Putamen (tissue), 1 donor: ENCODE measurements around the gene ZBTB32.

Experiments used
- DNase-seq: peaks from one replicate; pipeline ENCODE4 v3.0.0-alpha.2; 2016; ENCODE audit warnings: low spot score

Gene ZBTB32

DNA sequence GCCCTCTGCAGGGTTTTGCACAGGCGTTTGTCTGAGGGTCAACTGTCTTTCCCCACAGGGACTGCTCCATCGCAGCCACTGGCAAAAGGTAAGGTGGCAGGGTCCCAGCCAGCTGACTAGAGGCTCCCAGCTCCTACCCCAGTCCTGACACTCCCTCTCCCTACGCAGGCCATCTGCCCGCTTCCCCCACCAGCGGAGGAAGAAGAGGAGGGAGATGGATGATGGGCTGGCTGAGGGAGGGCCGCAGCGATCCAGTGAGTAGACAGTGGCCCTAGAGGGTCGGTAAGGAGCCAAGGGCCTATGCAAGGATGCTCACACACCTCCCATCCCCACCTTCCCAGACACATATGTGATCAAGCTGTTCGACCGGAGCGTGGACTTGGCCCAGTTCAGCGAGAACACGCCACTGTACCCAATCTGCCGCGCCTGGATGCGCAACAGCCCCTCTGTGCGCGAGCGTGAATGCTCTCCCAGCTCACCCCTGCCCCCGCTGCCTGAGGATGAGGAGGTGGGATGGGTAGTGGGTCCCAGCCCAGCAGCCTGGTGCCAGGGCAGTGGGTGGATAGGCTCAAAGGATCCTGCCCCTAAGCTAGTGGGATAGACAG is 48.5 kb downstream of the ZBTB32 start:
- no peak for DNase-seq

GRCh38 chr19:35753634-35754369 is 49.4 kb downstream of the ZBTB32 start:
- DNase-seq, result no peak

- DNase-seq, result no peak
Observed at GRCh38 chr19:35754370-35755130, 50.2 kb downstream of the ZBTB32 start.

- DNase-seq, result no peak
Observed at GRCh38 chr19:35755131-35755549, 50.8 kb downstream of the ZBTB32 start.

DNA sequence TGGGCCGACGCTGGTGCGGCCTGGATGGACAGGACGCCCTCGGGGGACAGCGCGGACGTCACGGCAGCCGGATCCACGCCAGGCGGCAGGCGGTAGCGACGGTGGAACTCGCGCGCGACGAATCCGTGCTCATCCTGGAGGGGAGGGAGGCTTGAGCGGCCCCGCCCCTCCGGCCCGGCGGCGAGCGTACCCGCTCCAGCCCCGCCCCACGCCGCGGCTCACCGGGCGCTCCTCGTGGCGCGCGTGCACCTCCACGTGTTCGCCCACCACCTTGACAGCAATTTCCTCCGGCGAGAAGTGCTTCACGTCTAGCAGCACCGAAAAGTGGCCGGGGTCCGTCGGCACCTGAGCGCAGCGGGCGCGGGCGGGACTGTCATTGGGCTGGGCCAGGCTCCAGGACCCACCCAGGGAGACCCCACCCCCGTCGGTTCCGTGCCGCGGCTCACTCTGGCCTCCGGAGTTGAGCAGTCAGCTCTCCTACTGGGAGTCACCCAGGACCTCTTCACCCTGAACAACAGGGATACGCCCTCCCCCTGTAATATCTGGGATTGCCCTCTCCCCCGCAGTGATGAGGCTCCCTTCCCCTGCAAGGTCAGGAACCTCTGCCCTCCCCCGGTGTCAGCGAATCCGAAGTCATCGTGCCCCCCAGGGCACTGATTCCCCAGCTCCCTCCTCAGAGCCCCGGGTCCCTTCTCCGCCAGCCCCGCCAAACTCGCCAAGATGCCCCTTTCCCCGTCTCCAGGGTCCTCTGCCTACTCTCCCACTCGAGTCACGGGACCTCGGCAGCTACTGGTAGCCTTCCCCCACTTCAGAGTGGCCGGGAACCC is 51.4 kb downstream of the ZBTB32 start:
- DNase-seq, result no peak

GRCh38 chr19:35756377-35757230 is 52.2 kb downstream of the ZBTB32 start, which contains the start of gene HSPB6:
TSS of gene HSPB6 (minus strand) at chr19:35757029. CDS start at chr19:35757008, 21 bp downstream.
- no peak for DNase-seq

GRCh38 chr19:35757231-35757748 is 52.9 kb downstream of the ZBTB32 start:
- no peak for DNase-seq

- peak; percentile 99 for DNase-seq
Observed at GRCh38 chr19:35757749-35758608, 53.6 kb downstream of the ZBTB32 start, which contains the start of gene PROSER3. TSS of gene PROSER3 (plus strand) at chr19:35758176. CDS start at chr19:35758216, 40 bp downstream.

DNA sequence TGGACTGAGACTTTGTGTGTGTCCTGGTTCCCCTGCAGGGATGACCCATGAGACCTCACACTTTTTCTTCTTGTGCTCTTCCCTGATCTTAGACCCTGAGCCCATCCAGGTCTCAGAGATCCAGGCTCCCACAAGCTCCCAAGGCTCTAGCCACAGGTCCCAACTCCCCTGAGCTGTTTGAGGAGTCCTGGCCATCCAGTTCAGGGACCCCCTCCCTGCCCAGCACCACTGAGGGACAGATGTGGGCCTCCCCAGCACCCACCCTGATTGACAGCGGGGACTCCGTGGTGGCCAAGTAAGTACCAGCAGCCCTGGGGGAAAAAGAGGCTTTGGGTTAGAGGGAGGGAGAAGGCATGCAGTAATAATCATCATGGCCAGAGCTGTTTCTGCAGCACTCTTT is 55.3 kb downstream of the ZBTB32 start:
- no peak for DNase-seq

DNA sequence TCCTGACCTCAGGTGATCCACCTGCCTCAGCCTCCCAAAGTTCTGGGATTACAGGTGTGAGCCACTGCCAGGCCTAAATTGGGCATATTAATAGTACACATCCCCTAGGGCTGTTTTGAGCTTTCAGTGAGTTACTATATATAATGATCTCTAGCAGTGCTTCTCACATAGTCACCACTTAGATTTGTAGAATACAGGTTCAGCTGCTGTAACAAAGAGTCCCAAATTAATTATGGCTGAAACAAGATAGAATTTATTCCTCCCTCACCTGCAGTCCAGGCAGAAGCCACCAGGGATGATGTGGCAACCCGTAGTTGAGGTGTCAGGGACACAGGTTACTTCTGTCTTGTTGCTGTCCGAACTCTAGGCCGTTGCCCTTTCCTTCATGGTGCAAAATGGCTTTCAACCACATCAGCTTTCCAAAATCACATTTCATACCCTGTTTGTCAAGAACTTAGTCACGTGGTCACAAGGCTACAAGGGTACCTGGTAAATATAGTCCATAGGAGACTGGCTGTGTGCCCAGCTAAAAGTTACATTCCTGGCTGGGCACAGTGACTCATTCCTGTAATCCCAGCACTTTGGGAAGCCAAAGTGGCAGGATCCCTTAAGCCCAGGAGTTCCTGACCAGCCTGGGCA is 56.5 kb downstream of the ZBTB32 start:
- no peak for DNase-seq

DNA sequence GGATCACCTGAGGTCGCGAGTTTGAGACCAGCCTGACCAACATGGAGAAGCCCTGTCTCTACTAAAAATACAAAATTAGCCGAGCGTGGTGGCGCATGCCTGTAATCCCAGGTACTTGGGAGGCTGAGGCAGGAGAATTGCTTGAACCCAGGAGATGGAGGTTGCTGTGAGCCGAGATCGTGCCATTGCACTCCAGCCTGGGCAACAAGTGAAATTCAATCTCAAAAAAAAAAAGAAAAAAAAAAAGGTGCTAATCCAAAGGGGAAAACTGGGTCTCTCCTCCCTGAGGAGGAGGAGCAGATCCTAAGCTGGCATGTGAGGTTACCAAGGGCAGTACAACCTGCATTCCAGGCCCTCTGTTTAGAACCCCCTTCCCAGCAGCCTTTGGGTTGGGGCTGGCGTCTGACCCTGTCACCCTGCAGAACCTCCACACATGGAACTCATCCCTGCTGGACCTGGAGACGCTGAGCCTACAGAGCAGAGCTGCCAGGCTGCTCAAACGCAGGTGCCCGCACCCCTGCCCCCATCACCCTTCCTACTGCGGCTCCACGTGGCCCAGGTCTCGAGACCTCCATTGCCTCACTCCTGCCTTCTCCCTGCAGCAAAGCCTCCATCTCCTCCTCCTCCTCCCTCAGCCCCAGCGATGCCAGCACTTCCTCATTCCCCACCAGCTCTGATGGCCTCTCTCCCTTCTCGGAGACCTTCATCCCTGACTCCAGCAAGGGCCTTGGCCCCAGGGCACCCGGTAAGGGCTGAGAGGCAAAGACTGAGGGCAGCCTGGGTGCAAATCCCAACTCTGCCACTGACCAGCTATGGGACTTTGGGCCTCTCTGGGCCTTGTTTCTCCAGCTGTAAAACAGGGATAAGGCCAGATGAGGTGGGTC is 60.3 kb downstream of the ZBTB32 start:
- DNase-seq, result no peak
